NCI-H82 treated with DMSO at 0.1 percent for 48 hours (cell line): ENCODE measurements around the gene PSMA7.
"Not testable (repeated sequence)": the region's sequence is repeated elsewhere in the genome, so short reads cannot be mapped to it uniquely, and the experiment has no call there.

Experiments used
- DNase-seq: peaks from one replicate; lab custom pipeline; 2025; ENCODE audit not compliant: unreplicated experiment; lab: John Stamatoyannopoulos, UW

The PSMA7 gene

DNA sequence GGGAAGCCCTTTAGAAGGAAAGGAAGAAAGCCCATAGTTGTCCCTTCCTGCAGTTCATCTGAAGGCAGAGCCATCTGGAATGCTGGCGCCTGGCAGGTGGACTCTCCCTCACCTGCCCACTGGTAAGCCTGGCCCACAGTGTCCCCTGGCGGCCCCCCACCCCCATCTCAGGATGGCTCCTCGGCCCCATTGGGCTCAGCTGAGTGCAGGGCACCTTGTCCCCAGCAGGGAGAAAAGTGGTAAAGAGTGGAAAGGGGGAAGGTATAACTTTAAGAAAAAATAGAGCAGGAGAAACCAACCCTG is 13.0 kb upstream of the PSMA7 start:
- DNase-seq, result no peak

DNA sequence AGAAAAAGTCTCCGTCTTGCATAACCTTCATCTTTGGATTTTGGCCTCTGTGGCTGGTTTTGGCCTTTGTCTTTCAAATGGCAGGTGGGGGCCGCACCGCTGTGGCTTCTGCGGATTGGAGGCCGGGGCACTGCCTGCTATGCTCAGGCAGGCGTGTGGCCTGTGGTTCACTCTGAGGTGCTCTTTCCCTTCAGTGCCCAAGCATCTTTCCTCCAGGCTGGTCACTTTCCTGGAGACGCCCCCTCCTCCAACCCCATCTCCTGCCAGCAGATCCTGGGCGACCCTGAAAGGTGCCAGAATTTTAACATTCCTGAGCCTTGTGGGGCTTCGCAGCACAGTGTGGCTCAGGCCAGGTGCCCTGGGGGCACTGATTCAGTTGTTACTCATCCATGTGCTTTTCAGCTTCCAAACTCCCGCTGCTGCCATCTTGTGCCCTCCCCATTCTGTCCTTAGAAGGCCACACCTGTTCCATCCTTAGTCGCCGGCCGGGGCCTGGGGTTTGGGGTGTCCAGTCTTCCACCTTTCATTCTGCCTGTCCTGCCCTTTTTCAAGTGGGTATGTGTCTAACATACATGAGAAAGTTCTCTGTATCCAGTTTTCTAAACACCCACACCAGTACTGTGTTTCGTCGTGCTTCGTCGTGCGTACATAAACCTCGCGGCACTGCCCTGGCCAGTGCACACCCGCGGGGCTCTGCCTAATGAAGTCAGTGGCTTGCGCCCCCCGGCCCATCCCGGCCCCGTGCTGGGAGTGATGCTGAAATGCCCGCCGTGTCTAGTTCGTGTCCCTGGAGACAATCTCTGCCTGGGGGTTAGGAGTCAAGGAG is 12.4 kb upstream of the PSMA7 start:
- no peak for DNase-seq

- no peak for DNase-seq
These were observed 8.7 kb upstream of the PSMA7 start for GRCh38 chr20:62151835-62152364.

GRCh38 chr20:62151225-62151624 is 8.0 kb upstream of the PSMA7 start:
- DNase-seq, result no peak

DNA sequence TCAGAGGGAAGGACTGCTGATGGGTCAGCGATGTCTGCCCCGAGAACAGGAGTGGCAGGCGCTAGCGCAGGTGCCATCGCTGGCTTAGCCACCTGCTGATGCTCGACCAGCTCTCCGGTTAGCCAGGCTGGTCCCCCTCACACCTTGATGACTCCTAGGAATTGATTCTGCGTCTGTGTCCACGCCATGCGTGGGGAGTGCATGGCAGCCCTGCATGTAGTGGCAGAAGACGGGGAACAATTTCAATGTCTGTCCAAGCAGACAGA is 7.0 kb upstream of the PSMA7 start:
- DNase-seq, result no peak

GRCh38 chr20:62149532-62150309 is 6.5 kb upstream of the PSMA7 start:
- DNase-seq, result no peak

GRCh38 chr20:62148908-62149314 is 5.7 kb upstream of the PSMA7 start:
- no peak for DNase-seq

DNA sequence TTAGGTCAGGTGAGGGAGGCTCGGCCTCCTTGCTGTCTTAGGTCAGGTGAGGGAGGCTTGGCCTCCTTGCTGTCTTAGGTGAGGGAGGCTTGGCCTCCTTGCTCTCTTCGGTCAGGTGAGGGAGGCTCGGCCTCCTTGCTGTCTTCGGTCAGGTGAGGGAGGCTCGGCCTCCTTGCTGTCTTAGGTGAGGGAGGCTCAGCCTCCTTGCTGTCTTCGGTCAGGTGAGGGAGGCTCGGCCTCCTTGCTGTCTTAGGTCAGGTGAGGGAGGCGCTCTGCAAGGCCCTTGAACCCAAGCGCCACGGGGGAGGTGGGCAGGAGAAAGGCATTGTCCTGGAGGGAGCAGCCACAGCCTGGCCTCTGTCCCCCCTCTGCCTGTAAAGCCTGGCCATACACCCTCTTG is 5.2 kb upstream of the PSMA7 start:
- DNase-seq, result not testable (repeated sequence)

DNA sequence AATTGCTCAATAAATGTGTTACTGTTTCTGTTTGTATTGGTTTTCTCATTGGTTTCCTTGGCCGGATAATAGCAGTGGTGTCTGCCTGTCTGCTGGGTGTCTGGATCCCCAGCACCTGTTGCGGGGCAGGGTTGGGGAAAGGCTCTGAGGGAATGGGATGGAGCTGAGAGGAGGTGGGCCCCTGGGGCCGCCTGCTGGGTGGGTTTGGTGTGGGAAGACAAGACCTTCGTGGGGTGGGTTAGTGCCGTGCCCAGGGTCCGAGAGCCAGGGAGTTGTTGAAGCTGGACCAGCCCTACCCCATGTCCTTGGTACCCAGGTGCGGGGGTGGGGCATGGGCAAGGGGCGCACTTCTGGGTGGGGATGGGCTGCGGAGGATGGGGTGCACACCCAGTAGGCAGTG is 4.3 kb upstream of the PSMA7 start:
- no peak for DNase-seq

GRCh38 chr20:62147125-62147524 is 3.9 kb upstream of the PSMA7 start:
- no peak for DNase-seq

DNA sequence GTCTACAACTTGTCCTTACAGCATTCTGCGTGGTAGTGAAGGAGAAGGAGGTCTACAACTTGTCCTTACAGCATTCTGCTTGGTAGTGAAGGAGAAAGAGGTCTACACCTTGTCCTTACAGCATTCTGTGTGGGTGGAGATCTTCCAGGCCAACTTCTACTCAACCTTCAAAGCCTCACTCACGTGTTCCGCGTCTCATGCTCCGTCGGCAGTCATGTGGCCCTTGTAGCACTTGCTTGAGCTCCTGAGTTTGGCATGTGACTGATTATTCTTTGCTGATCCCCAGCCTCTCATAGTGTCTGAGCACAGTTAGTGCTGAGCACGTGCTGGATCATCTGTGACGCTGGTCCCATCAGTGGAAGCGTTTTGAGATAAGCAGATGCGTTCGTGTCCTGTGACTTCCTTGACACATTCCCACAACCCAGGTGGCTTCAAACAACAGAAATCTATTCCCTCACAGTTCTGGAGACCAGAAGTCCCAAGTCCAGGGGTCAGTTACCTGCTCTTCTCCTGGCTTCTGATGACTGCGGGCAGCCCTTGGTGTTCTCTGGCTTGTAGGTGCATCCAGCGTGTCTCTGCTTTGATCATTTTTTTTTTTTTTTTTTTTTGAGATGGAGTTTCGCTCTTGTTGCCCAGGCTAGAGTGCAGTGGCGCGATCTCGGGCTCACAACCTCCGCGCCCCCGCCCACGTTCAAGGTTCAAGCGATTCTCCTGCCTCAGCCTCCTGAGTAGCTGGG is 3.0 kb upstream of the PSMA7 start:
- DNase-seq, result no peak

GRCh38 chr20:62145688-62146018 is 2.5 kb upstream of the PSMA7 start:
- DNase-seq, result no peak

- DNase-seq, result no peak
These were observed 997 bp upstream of the PSMA7 start for GRCh38 chr20:62143957-62144825.

DNA sequence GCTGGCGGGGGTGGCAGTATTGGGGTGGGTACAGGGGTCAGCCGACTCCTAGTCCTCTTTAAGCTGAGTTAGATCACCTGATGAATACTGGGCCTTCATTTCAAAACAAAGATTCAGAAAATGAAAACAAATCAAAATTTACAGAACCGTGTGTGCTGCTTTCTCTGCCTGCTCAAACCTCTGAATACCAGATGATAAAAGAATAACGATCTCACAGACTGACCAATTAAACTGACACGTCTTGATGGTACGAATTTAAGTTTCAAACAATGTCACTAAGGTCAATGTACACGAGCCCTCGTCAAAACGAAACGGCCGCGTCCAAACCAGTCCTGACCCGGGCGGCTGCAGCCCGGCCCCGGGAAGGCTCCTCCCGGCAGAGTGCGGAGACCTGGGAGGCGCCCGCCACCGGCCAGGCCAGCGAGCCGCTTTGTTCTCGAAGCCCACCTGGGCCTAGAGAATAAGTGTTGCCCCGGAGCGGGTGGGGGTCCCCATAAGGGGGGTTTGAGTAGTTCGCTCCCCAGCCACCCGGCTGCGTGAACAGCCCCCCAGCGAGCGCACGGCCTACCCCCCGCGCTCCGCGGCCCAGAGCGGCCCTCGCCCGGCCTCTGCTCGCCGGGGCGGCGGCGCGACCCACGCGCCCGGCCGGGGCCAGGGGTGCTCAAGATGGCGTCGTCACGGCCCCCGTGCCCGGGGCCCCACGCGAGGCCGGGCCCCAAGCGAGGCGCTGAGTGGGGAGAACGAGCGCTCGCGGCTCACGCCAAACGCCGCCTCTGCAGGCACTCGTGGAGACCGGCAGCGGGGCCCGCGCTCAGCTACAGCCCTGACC is 728 bp downstream of the PSMA7 start:
- DNase-seq, result no peak

DNA sequence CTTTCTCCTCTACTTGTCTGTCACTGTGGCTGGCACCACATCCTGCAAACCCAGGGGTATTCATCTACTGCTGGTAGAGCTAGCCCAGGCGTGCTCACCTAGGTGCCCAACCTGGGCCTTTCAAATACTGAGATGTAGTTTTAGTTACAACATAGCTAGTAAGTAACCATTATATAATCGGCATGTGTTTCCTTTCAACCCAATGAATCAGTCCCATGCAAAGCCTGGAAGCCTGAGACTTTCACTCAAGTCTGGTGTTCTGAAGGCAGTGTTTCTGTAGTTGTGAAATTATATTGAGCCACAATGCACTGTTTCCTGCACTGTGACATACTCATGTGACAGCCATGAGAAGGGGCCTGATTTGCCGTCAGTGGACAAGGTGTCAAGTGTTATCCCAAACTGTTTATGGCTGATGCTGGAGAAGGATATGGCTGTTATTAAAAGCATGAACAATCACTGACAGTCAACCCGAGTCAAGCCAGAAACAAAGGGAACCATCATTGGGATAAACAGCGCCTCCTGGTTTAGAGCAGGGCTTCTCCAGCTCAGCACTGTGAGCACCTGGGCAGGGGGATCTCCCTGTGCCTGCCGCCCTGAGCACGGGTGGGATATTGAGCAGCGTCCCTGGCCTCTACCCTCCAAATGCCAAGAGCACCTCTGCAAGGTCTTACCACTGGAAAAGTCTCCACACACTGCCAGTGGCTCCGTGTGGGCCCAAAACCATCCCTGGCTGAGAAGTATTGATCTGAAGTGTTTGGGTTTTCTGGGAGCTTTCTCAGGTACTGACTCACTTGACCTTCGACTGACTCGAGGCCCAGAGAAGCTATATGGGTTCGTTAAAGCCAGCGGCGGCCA is 1.6 kb downstream of the PSMA7 start:
- DNase-seq, result no peak

- no peak for DNase-seq
These were observed 2.2 kb downstream of the PSMA7 start for GRCh38 chr20:62141043-62141396.

DNA sequence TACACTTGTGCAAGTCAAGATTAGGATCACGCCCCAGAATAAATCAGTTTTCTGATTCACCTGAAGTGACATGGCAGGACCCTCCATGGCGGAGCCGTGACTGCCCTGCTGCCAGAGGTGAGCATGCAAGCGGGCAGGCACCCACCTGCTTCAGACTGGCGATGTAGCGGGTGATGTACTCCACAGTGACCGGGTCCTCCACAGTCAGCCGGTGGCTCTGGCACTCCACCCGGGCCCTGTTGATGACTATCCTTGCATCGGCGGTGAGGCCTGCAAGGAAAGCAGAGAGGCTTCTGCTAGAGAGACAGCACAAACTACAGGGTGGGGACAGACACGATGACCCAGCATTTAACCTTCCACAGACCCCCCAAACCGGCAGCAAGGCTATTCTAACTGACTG is 3.6 kb downstream of the PSMA7 start:
- no peak for DNase-seq

DNA sequence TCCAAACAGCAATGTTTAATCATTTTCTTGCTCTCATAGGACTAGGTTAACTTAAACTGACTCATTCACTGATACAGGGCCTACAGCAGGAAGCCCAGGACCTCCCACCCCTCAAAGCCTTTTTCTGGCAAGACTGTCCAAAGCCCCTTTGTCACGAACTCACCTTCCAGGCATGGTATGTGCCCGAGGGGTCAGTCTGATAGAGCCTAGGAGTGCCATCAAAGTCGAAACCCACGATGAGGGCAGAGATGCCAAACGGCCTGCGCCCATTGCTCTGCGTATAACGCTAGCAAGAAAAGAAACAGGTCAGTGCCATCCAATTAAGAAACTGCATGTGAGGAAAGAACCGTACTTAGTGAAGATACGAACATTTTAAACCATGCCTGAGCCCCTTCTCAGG is 4.3 kb downstream of the PSMA7 start:
- no peak for DNase-seq

DNA sequence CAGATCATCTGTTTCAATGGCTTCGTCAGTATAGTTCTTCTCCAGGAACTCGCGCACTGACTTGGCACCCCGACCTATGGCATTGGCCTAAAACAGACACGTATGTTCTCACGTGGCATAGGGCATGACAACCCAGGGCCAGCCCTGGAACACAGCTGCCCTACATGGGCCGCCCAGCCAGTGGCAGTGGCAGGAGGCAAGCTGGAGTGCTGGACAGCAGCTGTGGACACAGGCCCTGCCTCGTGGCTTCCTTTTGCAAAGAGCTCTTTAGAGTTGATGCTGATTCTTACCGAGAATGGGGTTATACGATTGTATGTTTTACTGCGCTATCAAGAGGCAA is 5.0 kb downstream of the PSMA7 start:
- no peak for DNase-seq
